Measurements from ENCODE around the gene GCN1.

DNA sequence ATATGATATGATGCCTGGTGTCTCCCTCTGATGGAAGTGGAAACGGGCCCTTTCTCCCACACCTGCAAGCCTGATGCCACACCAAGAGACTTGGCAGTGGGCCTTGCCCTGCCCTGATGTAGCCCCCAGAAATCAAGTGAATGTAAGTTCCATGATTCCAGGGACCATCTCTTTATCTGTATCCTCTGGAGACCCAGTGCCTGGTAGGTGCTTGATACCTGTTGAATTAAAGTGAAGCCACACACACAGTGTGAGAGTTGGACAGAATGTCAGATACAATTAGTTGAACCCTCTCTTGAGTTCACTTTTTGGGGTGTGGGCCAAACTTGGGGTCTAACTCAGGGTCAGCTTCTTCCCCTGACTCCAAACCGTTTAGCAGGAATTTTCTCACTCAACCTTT, 73.2 kb downstream of the GCN1 start:
- TF ChIP-seq CTCF (IDR thresholded peaks at IDR 0.05; ENCODE audit: insufficient read depth, low read depth, low read length) (no peak), EZH2 (IDR thresholded peaks at IDR 0.05; ENCODE audit: insufficient read depth, low read length) (no peak)
